Sigmoid colon (tissue), 7 donors: ENCODE measurements around the gene SLC45A3. TPM values are rescaled to one million over a fixed set of nuclear protein-coding genes. Genes with fewer than 3 reads are reported as not detected.

Source experiments
- DNase-seq: peaks from one replicate; pipeline ENCODE4 v3.0.0-alpha.2; 2019
- H3K27ac ChIP-seq, 4 donors: fragments of 200-600 bp; sonication (generic); one replicate each; pipeline ENCODE4 v1.5.1; 2016 to 2019; ENCODE audit warnings: mild to moderate bottlenecking in 1 of 4
- H3K27me3 ChIP-seq, 3 donors: fragments of 200-600 bp; sonication (generic); one replicate each; pipeline ENCODE4 v1.5.1; 2019; ENCODE audit warnings: mild to moderate bottlenecking in 1 of 3
- H3K36me3 ChIP-seq, 4 donors: fragments of 200-600 bp; sonication (generic); one replicate each; pipeline ENCODE4 v1.5.1; 2016 to 2019
- H3K4me1 ChIP-seq, 4 donors: fragments of 200-600 bp; sonication (generic); one replicate each; pipeline ENCODE4 v1.5.1; 2017 to 2019
- H3K4me3 ChIP-seq, 4 donors: fragments of 200-600 bp; sonication (generic); one replicate each; pipeline ENCODE4 v1.5.1; 2017 to 2019; ENCODE audit warnings: mild to moderate bottlenecking in 2 of 4, moderate library complexity in 1 of 4
- H3K9me3 ChIP-seq, 4 donors: fragments of 200-600 bp in 3 of 4; sonication (generic) in 3 of 4; one replicate each; pipeline versions ENCODE4 v1.5.1 to v1.6.1; 2013 to 2019
- CTCF ChIP-seq, 4 experiments: fragments of 450-650 bp in 3 of 4; fragments of 200-600 bp in 1 of 4; IDR thresholded peaks; one replicate each; pipeline ENCODE4 v1.5.1; 2016 to 2019; ENCODE audit warnings: antibody characterized with exemption in 4 of 4, mild to moderate bottlenecking in 3 of 4, moderate library complexity in 2 of 4
- EP300 ChIP-seq, 4 donors: sonication (generic); formaldehyde crosslinking; IDR thresholded peaks; one replicate each; pipeline ENCODE4 v1.6.1; 2017; ENCODE audit warnings: antibody characterized with exemption in 4 of 4
- POLR2A ChIP-seq, 2 donors: fragments of 450-650 bp; IDR thresholded peaks; one replicate each; pipeline ENCODE4 v1.6.1; 2016; ENCODE audit warnings: antibody characterized with exemption in 2 of 2, mild to moderate bottlenecking in 2 of 2, moderate library complexity in 2 of 2
- POLR2AphosphoS5 ChIP-seq, 4 donors: sonication (generic); formaldehyde crosslinking; IDR thresholded peaks; one replicate each; pipeline ENCODE4 v1.6.1; 2017; ENCODE audit warnings: antibody characterized with exemption in 4 of 4
- WGBS, 2 donors: extraction: QIAGEN DNeasy Blood & Tissue Kit; methylation state at CpG; one replicate each; pipeline ENCODE4 v1.1.7; 2013; 5-methylcytosine and 5-hydroxymethylcytosine counted together
- intact Hi-C: fragments of 100-400 bp; cut with DNase I; formaldehyde crosslinking; loops from one replicate; pipeline ENCODE4 v1.15.1; 2023
- polyA plus RNA-seq, 3 donors: library from polyadenylated mRNA; stranded (reverse); fragments of 200-250 nt; gene quantifications; one replicate each; pipeline ENCODE4 v1.2.3, GENCODE V29; 2013
- total RNA-seq, 4 donors: library from RNA; depleted of rRNA; stranded (reverse); fragments of >200 nt; gene quantifications; one replicate each; pipeline ENCODE4 v1.1.0, GENCODE V29; 2016
- donor health status: healthy with polysubstance abuse.
- donor health status: Bipolar disorder and iron deficiency.
- donor health status: healthy.

The SLC45A3 gene
- total and polyA plus RNA-seq, 7 donors, result 0.68 to 15.2 (median 2.2) TPM

GRCh38 chr1:205714190-205714905 lies 34.0 kb upstream of the SLC45A3 start:
- Histone ChIP-seq H3K36me3 (peaks cover 9 to 57% (median 25%) of the 10 kb centered on the region in 4 donors), H3K27me3 (no peaks in the 10 kb centered on the region), H3K4me1 (peaks cover 0 to 15% (median 8%) of the 10 kb centered on the region in 4 donors), H3K4me3 (no peak overlapping the region), H3K9me3 (no peaks in the 10 kb centered on the region), H3K27ac (peak overlapping the region in 1 of 4 donors; percentile 1)
- WGBS, 2 donors, result 71 to 77% methylated on average over 5 of the region's 5 CpGs
- DNase-seq, result no peak
- intact Hi-C loops, result no loop called here
- TF ChIP-seq POLR2AphosphoS5 (IDR thresholded peaks at IDR 0.05), result no peak
- no peak for TF ChIP-seq POLR2A (IDR thresholded peaks at IDR 0.05)
- TF ChIP-seq EP300 (IDR thresholded peaks at IDR 0.05), result no peak
- TF ChIP-seq CTCF (IDR thresholded peaks at IDR 0.05), result no peak

GRCh38 chr1:205711105-205712048 lies 31.1 kb upstream of the SLC45A3 start:
- Histone ChIP-seq H3K27me3 (no peaks in the 10 kb centered on the region), H3K4me1 (peaks cover 0 to 23% (median 10%) of the 10 kb centered on the region in 4 donors), H3K27ac (peak overlapping the region in 1 of 4 donors; percentile 8), H3K9me3 (no peaks in the 10 kb centered on the region), H3K36me3 (peaks cover 0 to 35% (median 5%) of the 10 kb centered on the region in 4 donors), H3K4me3 (no peak overlapping the region)
- TF ChIP-seq POLR2A (IDR thresholded peaks at IDR 0.05) (no peak), EP300 (IDR thresholded peaks at IDR 0.05) (no peak), CTCF (IDR thresholded peaks at IDR 0.05) (peak; percentile 41 to 88 (median 79)), POLR2AphosphoS5 (IDR thresholded peaks at IDR 0.05) (peak in 3 of 4 donors; percentile 25 to 45 (median 32))
- 41 to 47% methylated on average over 8 of the region's 8 CpGs for WGBS, 2 donors
- DNase-seq, result no peak
- intact Hi-C loops, result loop anchor here (2.0 kb wide), 1 partner anchor 53 kb away; no protein-coding TSS in a partner anchor

DNA sequence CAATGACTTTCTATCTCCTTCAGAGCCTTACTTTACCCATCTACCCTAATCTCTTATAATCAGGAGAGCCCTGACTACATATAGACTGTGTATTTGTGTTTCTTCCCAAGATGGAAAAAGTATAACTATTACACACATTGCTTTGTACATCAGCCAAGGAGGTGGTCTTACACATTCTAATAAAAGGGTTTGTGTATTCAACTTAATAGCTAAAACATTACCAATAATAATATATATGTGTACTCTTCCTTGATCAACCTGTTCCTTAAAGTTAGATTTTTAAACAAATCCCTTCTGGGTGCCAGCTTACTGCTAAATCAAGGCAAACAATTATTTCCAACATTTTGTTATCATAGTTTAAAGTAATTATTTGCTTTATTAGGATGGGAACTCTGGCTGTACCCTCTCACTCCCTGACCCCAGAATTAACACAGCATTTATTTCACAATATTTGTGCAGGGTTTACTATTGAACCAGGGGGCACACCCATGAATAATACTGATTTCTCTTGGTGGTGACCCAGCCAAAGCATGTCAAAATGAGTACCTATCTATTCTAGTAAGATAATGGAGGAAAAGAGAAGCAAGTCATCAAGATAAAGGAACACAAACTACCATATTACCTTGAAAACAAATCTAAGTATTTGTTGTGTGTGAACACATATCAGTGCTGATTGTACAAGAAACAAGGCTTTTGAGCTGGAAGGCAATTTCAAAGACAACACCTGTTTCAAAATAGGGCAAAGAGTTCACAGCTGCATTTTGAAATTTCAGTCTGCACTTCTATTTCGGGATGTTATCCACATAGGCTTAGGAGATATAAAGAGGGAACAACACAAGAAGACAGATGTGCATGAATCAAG lies 30.1 kb upstream of the SLC45A3 start:
- no peak overlapping the region for H3K4me3 ChIP-seq
- peaks cover 0 to 23% (median 10%) of the 10 kb centered on the region in 4 donors for H3K4me1 ChIP-seq
- no peak for DNase-seq
- WGBS, 2 donors, result 35 to 64% methylated on average over 1 of the region's 1 CpG
- TF ChIP-seq POLR2A (IDR thresholded peaks at IDR 0.05) (no peak), POLR2AphosphoS5 (IDR thresholded peaks at IDR 0.05) (no peak), EP300 (IDR thresholded peaks at IDR 0.05) (no peak), CTCF (IDR thresholded peaks at IDR 0.05) (no peak)
- intact Hi-C loops, result loop anchor here (2.0 kb wide), 1 partner anchor 52 kb away; no protein-coding TSS in a partner anchor
- no peaks in the 10 kb centered on the region for H3K27me3 ChIP-seq
- peaks cover 0 to 26% (median 3%) of the 10 kb centered on the region in 4 donors for H3K36me3 ChIP-seq
- no peaks in the 10 kb centered on the region for H3K9me3 ChIP-seq
- H3K27ac ChIP-seq, result no peak overlapping the region

DNA sequence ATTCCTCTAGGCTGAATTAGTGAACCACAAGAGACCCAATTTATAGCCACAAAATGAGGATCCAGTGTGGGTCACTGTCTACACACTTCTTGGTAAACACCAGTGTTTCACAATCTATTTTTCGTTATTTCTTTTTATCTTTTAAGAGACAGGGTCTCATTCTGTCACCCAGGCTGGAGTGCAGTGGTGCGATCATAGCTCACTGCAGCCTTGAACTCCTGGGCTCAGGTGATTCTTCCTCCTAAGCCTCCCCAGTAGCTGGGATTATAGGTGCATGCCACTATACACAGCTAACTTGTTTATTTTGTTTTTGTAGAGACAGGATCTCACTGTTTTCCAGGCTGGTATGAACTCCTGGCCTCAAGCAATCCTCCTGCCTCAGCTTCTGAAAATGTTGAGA lies 29.3 kb upstream of the SLC45A3 start:
- intact Hi-C loops, result loop anchor here (2.0 to 5.0 kb wide), 2 partner anchors 51 to 117 kb away; no protein-coding TSS in a partner anchor
- Histone ChIP-seq H3K36me3 (peaks cover 0 to 18% (median 0%) of the 10 kb centered on the region in 4 donors), H3K27me3 (no peaks in the 10 kb centered on the region), H3K27ac (no peak overlapping the region), H3K9me3 (no peaks in the 10 kb centered on the region), H3K4me1 (peaks cover 0 to 23% (median 10%) of the 10 kb centered on the region in 4 donors), H3K4me3 (no peak overlapping the region)
- 86 to 87% methylated on average over 2 of the region's 2 CpGs for WGBS, 2 donors
- TF ChIP-seq POLR2AphosphoS5 (IDR thresholded peaks at IDR 0.05), result no peak
- TF ChIP-seq EP300 (IDR thresholded peaks at IDR 0.05), result no peak
- TF ChIP-seq CTCF (IDR thresholded peaks at IDR 0.05), result no peak
- TF ChIP-seq POLR2A (IDR thresholded peaks at IDR 0.05), result no peak
- DNase-seq, result no peak
